Activated naive CD4-positive, alpha-beta T cell treated with anti-CD3 and anti-CD28 coated beads for 36 hours (primary cell): ENCODE data around the gene ORM2. TPM values are rescaled to one million over a fixed set of nuclear protein-coding genes. Genes with fewer than 3 reads are reported as not detected.

ENCODE experiments used
- CTCF ChIA-PET: fragments of 350-600 bp; sonication (Branson Sonifier 250); formaldehyde crosslinking; loops from one replicate; lab custom pipeline; 2021; ENCODE audit warnings: antibody characterized with exemption; lab: Charles Lee
- DNase-seq: peaks from one replicate; pipeline ENCODE4 v3.0.0-alpha.2; 2020
- H3K27ac Mint-ChIP-seq: one replicate; pipeline ENCODE4 v1.8.0; 2021; ENCODE audit warnings: mild to moderate bottlenecking, mixed read lengths
- H3K27me3 Mint-ChIP-seq: one replicate; pipeline ENCODE4 v1.8.0; 2021; ENCODE audit warnings: low read depth, mixed read lengths
- H3K36me3 Mint-ChIP-seq: one replicate; pipeline ENCODE4 v1.8.0; 2021; ENCODE audit warnings: low read depth, mixed read lengths
- H3K4me1 Mint-ChIP-seq: one replicate; pipeline ENCODE4 v1.8.0; 2021; ENCODE audit warnings: low read depth, mixed read lengths
- H3K4me3 Mint-ChIP-seq: one replicate; pipeline ENCODE4 v1.8.0; 2021; ENCODE audit warnings: mild to moderate bottlenecking, moderate library complexity, mixed read lengths
- H3K9me3 Mint-ChIP-seq: one replicate; pipeline ENCODE4 v1.8.0; 2021; ENCODE audit warnings: mixed read lengths
- intact Hi-C: fragments of 100-400 bp; cut with micrococcal nuclease; formaldehyde crosslinking; loops from one replicate; pipeline ENCODE4 v1.15.1; 2023
- total RNA-seq, 2 experiments: library from RNA; stranded (reverse); gene quantifications; one replicate each; pipeline ENCODE4 v1.2.3, GENCODE V29; 2021

The ORM2 gene
- total RNA-seq, 2 experiments from 2014 or later, result not detected

- H3K36me3 Mint-ChIP-seq, result peaks cover 6% of the 10 kb centered on the region
- peaks cover 4% of the 10 kb centered on the region for H3K9me3 Mint-ChIP-seq
- intact Hi-C loops, result no loop called here
- no peak overlapping the region for H3K4me3 Mint-ChIP-seq
- H3K4me1 Mint-ChIP-seq, result no peaks in the 10 kb centered on the region
- DNase-seq, result no peak
- no peak overlapping the region for H3K27ac Mint-ChIP-seq
- CTCF ChIA-PET, result interaction anchor here (0.7 to 2.0 kb wide), 2 partner anchors 9 to 218 kb away, joined by 3 to 12 read pairs; no protein-coding TSS in a partner anchor
- no peaks in the 10 kb centered on the region for H3K27me3 Mint-ChIP-seq
These were observed 29.4 kb upstream of the ORM2 start for GRCh38 chr9:114300153-114300845.

GRCh38 chr9:114300846-114301797, 28.5 kb upstream of the ORM2 start:
- Mint-ChIP-seq H3K4me3 (no peak overlapping the region), H3K27me3 (no peaks in the 10 kb centered on the region), H3K4me1 (peaks cover 4% of the 10 kb centered on the region), H3K36me3 (no peaks in the 10 kb centered on the region), H3K9me3 (no peaks in the 10 kb centered on the region), H3K27ac (no peak overlapping the region)
- intact Hi-C loops, result no loop called here
- CTCF ChIA-PET, result interaction anchor here (2.0 kb wide), 1 partner anchor 10 kb away, joined by 12 read pairs; no protein-coding TSS in a partner anchor
- no peak for DNase-seq

DNA sequence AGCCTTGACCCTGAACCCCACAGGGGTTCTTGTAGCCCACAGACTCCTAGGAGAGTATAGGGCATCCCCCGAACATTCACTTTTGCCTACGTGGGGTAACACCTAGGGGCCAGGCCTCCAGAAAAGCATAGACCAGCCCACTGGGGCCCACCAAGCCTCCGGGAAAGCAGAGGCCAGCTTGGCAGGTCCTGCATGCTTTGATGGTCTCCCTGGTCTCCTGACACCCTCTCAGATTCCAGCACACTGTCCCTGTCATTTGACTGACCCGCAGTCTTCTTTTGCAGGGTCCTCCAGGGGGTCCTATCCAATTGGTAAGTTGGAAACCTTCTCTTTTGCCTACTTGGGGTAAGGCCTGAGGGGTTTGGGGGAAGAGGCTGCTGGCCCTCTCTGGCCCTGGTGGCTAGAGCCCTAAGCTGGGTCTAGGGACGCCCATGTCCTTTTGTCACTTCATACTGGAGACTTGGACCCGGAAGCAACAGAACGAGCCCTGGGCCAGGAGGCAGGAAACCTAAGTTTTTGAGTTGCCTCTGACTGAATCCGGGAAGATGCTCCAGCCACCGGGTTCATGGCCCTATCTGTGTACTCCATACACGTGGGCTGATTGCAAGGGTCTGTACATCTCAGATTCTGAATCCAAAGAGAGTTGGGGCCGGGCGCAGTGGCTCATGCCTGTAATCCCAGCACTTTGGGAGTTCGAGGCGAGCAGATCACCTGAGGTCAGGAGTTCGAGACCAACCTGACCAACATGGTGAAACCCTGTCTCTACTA, 27.7 kb upstream of the ORM2 start:
- H3K27me3 Mint-ChIP-seq, result no peaks in the 10 kb centered on the region
- peaks cover 4% of the 10 kb centered on the region for H3K4me1 Mint-ChIP-seq
- intact Hi-C loops, result no loop called here
- H3K36me3 Mint-ChIP-seq, result no peaks in the 10 kb centered on the region
- CTCF ChIA-PET, result interaction anchor here (0.6 kb wide), 1 partner anchor 219 kb away, joined by 3 read pairs; no protein-coding TSS in a partner anchor
- no peak for DNase-seq
- no peaks in the 10 kb centered on the region for H3K9me3 Mint-ChIP-seq
- H3K27ac Mint-ChIP-seq, result no peak overlapping the region
- H3K4me3 Mint-ChIP-seq, result no peak overlapping the region

- Mint-ChIP-seq H3K9me3 (no peaks in the 10 kb centered on the region), H3K4me1 (peaks cover 4% of the 10 kb centered on the region), H3K36me3 (no peaks in the 10 kb centered on the region), H3K27me3 (no peaks in the 10 kb centered on the region), H3K27ac (no peak overlapping the region), H3K4me3 (no peak overlapping the region)
- CTCF ChIA-PET, result no interaction called here
- intact Hi-C loops, result no loop called here
- no peak for DNase-seq
These were observed 26.9 kb upstream of the ORM2 start for GRCh38 chr9:114302727-114303126.

DNA sequence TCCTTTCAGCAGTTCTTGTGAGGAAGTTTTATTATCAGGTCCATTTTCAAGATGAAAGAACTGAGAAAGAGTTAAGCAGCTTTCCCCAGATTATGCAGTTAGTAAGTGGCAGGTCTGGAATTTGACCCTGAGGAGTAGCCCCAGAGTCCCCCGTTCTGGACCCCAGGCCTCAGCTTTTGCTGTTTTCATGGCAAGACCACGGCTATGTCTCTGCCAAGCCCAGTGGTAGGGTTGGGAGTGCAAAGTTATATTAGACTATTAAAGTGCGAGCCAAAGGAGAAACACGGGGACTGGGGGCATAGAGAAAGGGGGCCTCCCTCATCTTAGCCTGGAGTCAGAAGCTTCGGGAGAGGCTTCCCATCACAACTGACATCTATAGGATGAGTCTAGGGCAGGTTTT, 26.1 kb upstream of the ORM2 start:
- Mint-ChIP-seq H3K27me3 (no peaks in the 10 kb centered on the region), H3K36me3 (no peaks in the 10 kb centered on the region), H3K27ac (no peak overlapping the region), H3K9me3 (no peaks in the 10 kb centered on the region), H3K4me3 (no peak overlapping the region), H3K4me1 (peaks cover 4% of the 10 kb centered on the region)
- no peak for DNase-seq
- CTCF ChIA-PET, result interaction anchor here (1.7 kb wide), 1 partner anchor 13 kb away, joined by 9 read pairs; no protein-coding TSS in a partner anchor
- intact Hi-C loops, result no loop called here

DNA sequence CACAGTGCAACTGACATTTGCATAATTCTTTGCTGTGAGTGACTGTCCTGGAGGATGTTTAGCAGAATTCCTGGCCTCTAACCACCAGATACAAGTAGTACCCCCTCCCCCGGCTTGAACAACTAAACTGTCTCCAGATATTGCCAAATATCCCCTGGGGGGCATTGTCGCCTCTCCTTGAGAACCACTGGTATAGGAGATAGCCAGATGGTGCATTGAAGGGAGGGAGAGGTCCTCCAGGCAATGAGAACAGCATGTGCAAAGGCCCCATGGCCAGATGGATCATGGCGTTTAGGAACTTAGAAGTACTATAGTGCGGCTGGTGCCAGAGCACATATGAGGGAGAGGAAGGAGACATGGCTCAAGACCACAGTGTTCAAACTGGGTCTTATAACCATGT, 25.7 kb upstream of the ORM2 start:
- Mint-ChIP-seq H3K4me3 (no peak overlapping the region), H3K9me3 (no peaks in the 10 kb centered on the region), H3K36me3 (no peaks in the 10 kb centered on the region), H3K4me1 (peaks cover 4% of the 10 kb centered on the region), H3K27me3 (no peaks in the 10 kb centered on the region), H3K27ac (no peak overlapping the region)
- CTCF ChIA-PET, result interaction anchor here (1.7 kb wide), 1 partner anchor 13 kb away, joined by 9 read pairs; no protein-coding TSS in a partner anchor
- DNase-seq, result no peak
- intact Hi-C loops, result no loop called here

GRCh38 chr9:114304416-114305188, 25.1 kb upstream of the ORM2 start:
- H3K4me3 Mint-ChIP-seq, result no peak overlapping the region
- H3K36me3 Mint-ChIP-seq, result no peaks in the 10 kb centered on the region
- H3K27ac Mint-ChIP-seq, result no peak overlapping the region
- no peaks in the 10 kb centered on the region for H3K9me3 Mint-ChIP-seq
- H3K4me1 Mint-ChIP-seq, result peaks cover 4% of the 10 kb centered on the region
- intact Hi-C loops, result loop anchor here (1.0 kb wide), 1 partner anchor 196 kb away; no protein-coding TSS in a partner anchor
- DNase-seq, result no peak
- CTCF ChIA-PET, result interaction anchor here (1.0 to 1.7 kb wide), 2 partner anchors 14 to 319 kb away, joined by 3 to 9 read pairs; no protein-coding TSS in a partner anchor
- no peaks in the 10 kb centered on the region for H3K27me3 Mint-ChIP-seq

DNA sequence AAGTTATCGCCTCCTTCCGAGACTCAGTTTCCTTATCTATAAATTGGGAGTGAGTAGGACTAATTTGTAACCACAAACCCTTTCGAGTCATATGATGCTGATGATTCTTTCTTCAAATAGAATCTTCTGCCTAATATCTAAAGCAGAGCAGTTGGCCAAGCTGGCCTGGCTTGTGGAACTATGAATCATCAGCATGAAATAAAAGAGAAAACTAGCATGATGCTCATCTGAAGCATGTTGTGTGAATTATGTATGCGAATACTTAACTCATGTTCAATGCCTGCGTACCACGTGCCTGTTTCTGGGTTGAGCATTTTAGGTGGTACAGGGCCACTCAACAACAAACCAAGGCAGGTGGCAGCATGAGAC, 21.8 kb upstream of the ORM2 start:
- no peak overlapping the region for H3K4me3 Mint-ChIP-seq
- DNase-seq, result no peak
- H3K9me3 Mint-ChIP-seq, result no peaks in the 10 kb centered on the region

GRCh38 chr9:114308361-114308950, 21.2 kb upstream of the ORM2 start:
- Mint-ChIP-seq H3K4me1 (peaks cover 4% of the 10 kb centered on the region), H3K4me3 (no peak overlapping the region), H3K9me3 (no peaks in the 10 kb centered on the region), H3K27ac (no peak overlapping the region), H3K27me3 (no peaks in the 10 kb centered on the region), H3K36me3 (no peaks in the 10 kb centered on the region)
- DNase-seq, result no peak
- intact Hi-C loops, result no loop called here
- CTCF ChIA-PET, result interaction anchor here (1.3 kb wide), 1 partner anchor 9 kb away, joined by 5 read pairs; no protein-coding TSS in a partner anchor

More for the DNA sequence above, 21.8 kb upstream of the ORM2 start:
- intact Hi-C loops, result no loop called here
- Mint-ChIP-seq H3K4me1 (peaks cover 4% of the 10 kb centered on the region), H3K27me3 (no peaks in the 10 kb centered on the region), H3K36me3 (no peaks in the 10 kb centered on the region), H3K27ac (no peak overlapping the region)
- CTCF ChIA-PET, result no interaction called here

DNA sequence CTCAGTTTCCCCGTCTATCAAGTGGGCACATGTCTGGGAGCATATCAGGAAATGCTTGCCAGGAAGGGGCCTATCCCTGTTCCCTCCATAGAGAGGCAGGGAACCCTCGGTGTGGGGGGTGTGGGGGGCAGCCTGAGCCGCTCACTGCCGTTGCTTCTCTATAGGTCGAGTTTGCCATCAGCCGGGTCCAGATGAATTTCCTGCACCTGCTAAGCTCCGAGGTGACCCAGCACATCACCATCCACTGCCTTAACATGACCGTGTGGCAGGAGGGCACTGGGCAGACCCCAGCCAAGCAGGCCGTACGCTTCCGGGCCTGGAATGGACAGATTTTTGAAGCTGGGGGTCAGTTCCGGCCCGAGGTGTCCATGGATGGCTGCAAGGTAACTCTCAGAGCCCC, 20.6 kb upstream of the ORM2 start:
- Mint-ChIP-seq H3K36me3 (no peaks in the 10 kb centered on the region), H3K9me3 (no peaks in the 10 kb centered on the region), H3K4me3 (no peak overlapping the region), H3K27ac (no peak overlapping the region), H3K27me3 (no peaks in the 10 kb centered on the region), H3K4me1 (peaks cover 4% of the 10 kb centered on the region)
- intact Hi-C loops, result no loop called here
- CTCF ChIA-PET, result interaction anchor here (1.3 kb wide), 1 partner anchor 10 kb away, joined by 5 read pairs; no protein-coding TSS in a partner anchor
- DNase-seq, result no peak
